HG03280 (cell line): ENCODE data around the gene USE1.
"Not testable (repeated sequence)": the region's sequence is repeated elsewhere in the genome, so short reads cannot be mapped to it uniquely, and the experiment has no call there.

Source experiments
- ATAC-seq: cut with Tn5 transposase; IDR thresholded peaks from one replicate; pipeline ENCODE4 v1.9.1; 2021; ENCODE audit warnings: mild to moderate bottlenecking, moderate library complexity; ENCODE audit not compliant: unreplicated experiment

USE1 gene, protein sequence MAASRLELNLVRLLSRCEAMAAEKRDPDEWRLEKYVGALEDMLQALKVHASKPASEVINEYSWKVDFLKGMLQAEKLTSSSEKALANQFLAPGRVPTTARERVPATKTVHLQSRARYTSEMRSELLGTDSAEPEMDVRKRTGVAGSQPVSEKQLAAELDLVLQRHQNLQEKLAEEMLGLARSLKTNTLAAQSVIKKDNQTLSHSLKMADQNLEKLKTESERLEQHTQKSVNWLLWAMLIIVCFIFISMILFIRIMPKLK

DNA sequence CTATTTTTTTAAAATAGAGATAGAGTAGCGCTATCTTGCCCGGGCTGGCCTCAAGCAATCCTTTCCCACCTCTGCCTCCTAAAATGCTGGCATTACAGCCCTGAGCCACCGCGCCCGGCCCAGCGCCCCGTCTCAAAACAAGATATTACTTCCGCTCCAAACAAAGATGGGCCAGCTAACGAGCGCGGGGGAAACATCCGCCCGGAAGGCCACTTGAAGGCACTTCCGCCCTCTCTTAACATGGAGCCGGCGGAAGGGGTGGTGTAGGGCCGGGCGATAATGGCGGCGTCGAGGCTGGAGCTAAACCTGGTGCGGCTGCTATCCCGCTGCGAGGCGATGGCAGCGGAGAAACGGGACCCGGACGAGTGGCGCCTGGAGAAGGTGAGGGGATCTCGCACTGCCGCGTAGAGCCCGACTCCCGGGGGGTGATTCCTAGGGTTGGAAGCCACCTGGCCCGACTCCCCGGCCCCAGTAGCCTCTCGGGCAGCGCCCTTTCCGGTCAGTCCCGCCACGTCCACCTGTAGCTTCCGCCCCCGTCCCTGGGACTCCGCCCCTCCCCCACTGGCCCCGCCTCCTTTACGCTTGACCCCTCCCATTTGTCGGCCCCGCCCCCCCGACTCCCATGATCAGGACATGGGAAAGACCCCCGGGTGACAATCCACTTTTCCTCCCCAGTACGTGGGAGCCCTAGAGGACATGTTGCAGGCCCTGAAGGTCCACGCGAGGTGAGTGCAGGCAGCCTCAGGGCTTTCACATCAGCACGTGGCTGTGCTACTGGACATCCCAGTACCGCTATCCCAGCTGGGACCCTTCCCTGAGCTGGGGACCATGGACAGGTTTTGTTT is at the start of gene USE1:
Gene USE1, plus strand, starts transcription at position 231 of the 845 bp plus-strand sequence. Its CDS starts 49 bp downstream, at position 280.
- peak; percentile 81 for ATAC-seq

DNA sequence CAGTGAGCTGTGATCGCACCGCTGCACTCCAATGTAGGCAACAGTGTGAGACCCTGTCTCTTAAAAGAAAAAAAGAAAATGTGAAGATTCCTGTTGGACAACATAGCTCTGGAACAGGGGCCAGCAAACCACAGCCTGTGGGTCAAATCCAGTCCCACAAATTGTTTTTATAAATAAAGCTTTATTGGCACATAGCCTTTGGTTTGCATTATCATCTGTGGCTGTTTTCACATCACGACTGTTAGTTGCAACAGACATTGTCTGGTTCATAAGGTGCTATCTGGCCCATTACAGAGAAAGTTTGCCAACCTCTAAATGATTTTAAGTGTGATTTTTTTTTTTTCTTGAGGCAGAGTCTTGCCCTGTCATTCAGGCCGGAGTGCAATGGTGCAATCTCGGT is 49.4 kb upstream of the USE1 start:
- ATAC-seq = no peak

DNA sequence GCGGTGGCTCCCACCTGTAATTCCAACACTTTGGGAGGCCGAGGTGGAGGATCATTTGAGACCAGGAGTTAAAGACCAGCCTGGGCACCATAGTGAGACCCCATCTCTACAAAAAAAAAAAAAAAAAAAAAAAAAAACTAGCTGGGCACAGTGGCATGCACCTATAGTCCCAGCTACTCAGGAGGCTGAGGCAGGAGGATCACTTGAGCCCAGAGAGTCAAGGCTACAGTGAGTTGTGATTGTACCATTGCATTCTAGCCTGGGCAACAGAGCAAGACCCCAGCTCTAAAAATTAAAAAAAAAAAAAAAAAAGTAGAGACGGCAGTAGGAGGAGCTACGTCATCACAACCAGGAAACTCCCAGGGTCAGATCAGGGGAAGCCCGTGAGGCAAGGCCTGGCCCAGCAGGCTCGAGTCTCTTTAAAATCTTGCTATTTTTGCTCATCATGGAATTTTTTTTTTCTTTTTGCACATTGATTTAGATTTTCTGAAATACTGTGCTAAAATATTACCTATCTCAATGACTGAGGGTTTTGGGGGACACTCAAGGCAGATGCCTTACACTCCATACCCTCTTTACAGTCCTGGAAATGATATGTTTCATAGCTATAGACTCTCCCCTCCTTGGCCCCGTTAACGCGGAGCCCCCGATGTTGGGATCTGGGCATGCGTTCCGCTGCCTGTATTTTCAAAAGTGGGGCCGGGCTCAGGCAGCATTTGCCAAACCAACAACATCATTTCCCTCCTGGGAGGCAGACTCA is 44.4 kb upstream of the USE1 start:
- no peak for ATAC-seq

DNA sequence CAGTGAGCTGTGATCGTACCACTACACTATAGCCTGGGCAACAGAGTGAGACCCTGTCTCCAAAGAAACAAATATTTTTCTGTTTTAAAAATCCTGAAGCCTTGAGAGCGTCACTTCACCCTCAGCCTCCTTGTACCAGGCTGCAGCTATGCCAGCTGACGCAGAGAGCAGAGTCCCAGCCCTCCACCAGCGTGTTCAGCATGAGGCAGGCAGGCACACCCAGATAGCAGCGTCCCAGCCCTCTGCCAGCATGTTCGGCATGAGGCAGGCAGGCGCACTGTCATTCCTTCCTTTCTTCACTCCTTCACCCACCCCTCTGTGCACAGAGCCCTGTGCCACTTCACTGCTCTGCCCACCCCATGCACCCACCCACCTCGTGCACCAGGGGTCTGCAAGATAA is 43.3 kb upstream of the USE1 start:
- ATAC-seq = no peak

DNA sequence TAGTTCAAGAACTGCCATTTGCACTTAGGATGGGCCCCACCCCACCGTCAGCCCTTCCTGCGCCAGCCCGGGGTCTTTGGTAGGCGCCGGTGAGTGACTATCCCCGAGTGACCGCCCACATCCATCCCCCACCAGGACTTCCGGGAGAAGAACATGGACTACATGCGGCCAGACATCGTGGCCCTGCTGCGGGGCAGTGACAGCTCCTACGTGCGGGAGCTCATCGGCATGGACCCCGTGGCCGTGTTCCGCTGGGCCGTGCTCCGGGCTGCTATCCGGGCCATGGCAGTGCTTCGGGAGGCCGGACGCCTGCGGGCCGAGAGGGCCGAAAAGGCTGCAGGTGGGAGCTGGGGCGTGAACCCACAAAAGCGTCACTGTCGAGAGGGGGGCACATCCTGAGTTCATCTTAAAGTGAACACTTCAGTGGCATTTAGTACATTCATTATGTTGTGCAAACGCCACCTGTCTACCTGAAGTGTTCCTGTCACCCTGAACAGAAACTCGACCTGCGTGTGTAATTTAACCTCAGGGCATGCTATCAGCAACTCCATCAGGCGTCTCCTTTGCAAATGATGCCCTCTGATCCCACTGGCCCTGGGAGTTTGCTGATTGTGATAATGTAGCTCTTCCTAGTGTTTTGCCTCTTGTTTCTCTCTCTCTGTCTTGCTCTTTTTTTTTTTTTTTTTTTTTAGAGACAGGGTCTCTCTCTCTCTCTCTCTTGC is 42.4 kb upstream of the USE1 start:
- no peak for ATAC-seq

DNA sequence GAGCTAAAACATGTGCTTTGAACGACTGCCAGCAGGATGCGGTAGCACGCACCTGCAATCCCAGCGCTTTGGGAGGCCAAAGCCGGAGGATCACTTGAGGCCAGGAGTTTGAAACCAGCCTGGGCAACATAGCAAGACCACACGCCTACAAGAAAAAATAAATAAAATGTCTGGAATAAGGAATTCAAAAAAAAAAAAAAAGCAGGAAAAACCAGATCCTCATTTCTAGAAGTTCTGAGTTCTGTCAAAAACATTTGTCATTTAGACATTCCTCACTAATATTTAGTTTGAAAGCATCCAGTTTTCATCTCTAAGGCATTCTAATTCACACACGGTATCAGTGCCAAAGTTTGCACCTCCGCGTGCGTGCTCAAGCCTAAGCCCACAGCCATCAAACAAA is 36.9 kb upstream of the USE1 start:
- no peak for ATAC-seq

DNA sequence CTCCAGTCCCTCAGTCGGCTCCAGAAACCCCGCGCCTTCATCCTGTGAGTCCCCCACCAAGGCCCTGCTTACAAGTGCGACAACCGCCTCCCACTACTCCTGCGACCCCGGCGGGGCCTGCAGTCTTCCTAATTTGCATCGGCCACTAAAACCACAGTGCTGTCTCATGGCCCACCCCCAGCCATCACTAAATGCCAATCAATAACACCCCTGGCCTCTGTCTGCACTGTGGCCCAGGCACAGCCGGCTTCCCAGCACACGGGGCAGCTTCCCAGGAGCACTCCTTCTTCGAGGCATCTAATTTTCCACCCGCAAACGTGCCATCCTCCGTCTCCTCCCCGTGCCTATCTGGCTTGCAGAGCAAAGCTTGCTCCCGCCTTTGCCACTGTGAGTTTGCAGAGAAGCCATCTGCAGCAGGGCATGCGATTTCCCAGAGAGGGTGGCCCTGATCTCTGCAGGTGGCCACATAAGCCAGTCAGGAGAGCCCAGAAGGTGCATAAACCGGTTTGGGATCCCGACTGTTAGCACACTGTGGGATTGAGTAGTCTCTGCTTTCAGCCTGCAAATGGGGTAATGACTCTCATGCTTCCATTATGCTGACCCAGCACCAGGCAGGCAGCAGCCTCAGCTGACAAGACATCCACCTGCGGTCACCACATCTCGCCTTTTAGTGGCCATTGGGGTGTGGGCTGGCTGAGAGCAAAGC is 34.0 kb upstream of the USE1 start:
- ATAC-seq = no peak

DNA sequence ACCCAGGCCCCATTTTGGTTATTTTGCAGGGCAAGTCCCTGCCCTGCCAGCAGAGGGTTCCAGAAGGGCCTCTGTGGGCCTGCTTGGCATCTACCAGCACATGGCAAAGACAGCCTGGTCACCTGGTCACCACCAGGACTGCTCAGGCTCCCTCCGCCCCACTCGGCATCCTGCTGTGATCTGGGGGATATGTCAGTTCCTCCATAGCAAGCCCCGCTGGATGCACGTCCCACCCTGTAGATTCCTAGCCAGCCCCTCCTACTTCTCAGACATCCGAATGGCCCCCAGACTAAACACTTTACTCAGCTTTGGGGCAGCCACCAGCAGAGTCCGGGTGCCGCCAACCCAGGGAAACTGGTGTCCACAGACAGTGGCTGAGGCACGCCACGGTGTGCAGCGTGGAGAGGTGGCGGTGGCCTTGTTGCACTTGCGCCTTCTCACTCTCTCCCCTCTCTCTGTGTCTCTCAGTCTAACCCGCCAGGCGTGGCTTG is 31.8 kb upstream of the USE1 start:
- no peak for ATAC-seq

DNA sequence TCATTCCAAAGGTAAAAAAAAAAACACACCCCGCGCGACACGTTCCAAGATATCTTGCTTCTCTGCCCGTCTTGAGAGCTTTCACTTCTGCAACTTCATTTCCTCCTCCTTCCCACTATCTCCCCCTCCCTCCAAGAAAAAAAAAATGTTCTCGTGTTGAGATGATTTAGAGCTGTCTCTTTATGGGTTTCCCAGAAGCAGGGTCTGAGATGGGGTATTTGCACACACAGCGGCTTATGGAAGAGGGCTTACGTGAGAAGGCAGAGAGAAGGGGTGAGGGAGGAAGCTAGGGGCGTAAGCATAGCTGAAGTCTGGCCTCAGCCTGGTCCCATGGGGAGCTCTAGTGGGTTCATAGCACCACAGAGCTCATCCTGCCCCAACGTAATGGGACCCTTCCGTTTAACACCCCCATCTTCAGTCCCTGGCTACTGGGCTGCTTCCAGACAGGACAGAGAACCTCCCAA is 31.3 kb upstream of the USE1 start:
- ATAC-seq = no peak

DNA sequence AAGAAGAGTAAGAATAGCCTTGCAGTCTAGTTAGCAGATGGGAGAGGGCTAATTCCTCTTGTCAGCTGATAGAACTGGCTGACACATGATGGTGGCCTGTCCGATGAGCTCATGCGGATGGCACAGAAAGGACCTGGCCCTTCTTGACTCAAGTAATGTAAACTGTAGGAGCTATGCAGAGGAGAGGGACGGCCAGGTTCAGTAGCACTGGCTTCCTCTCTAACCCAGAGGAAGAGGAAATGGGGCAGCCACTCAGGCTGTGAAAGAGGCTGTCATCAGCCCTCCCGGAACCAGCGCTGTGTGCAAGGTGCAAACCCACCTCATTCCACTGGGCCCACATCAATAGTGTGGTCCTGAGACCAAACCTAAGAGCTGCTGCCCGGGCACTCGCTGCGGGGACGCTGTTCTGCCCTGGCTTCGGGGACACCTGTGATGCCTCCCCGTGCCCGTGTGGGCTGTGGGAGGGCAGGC is 30.8 kb upstream of the USE1 start:
- no peak for ATAC-seq

DNA sequence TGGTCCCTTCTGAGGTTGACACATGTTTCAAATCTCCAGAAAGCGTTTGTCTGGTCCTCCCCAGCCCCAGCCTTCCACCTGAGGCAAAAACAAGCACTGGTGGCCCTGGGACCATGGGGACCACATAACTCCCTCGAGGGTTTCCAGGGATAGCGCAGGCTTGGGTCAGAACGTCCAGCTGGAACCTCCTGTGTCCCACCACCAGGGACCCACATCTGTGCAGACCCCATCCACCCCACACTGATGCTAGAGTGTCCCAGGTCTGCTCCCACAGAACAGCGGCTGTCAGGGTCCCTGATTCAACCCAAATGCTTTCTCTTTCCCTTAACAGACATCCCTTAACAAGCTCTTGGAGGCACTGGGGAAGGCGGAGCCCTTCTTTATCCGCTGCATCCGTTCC is 29.6 kb upstream of the USE1 start:
- no peak for ATAC-seq

DNA sequence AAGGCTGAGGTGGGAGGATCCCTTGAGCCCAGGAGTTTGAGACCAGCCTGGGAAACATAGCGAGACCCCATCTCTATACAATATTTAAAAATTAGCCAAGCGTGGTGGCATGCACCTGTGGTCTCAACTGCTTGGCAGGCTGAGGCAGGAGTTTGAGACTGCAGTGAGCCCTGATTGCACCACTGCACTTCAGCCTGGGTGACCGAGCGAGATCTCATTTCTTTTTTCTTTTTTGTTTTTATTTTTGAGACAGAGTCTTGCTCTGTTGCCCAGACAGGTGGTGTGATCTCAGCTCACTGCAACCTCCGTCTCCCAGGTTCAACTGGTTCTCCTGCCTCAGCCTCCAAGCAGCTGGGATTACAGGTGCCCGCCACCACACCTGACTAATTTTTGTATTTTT is 23.4 kb upstream of the USE1 start:
- ATAC-seq = not testable (repeated sequence)

DNA sequence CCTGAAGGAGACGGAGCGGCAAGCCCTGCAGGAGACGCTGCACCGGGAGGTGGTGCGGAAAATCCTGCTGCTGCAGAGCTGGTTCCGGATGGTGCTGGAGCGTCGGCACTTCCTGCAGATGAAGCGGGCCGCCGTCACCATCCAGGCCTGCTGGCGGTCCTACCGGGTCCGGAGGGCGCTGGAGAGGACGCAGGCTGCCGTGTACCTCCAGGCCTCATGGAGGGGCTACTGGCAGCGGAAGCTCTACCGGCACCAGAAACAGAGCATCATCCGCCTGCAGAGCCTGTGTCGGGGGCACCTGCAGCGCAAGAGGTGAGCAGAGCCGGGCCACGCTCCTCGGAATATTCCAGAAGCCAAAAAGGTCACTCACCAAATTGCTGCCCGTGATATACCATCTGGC is 22.4 kb upstream of the USE1 start:
- no peak for ATAC-seq

DNA sequence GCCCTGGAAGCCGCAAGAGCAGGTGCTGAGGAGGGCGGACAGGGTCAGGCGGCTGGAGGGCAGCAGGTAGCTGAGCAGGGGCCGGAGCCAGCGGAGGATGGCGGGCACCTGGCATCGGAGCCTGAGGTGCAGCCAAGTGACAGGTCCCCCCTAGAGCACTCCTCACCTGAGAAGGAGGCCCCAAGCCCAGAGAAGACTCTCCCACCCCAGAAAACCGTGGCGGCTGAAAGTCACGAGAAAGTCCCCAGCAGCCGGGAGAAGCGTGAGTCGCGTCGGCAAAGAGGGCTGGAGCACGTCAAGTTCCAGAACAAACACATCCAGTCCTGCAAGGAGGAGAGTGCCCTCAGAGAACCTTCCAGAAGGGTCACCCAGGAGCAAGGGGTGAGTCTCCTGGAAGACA is 20.5 kb upstream of the USE1 start:
- ATAC-seq = no peak

DNA sequence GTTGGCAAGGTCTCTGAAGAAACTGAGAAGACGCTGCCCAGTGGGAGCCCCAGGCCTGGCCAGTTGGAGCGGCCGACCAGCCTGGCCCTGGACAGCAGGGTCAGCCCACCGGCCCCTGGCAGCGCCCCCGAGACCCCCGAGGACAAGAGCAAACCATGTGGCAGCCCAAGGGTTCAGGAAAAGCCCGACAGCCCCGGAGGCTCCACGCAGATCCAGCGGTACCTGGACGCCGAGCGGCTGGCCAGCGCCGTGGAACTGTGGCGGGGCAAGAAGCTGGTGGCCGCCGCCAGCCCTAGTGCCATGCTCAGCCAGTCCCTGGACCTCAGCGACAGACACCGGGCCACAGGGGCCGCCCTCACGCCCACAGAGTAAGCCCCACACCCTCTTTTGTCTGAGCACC is 20.1 kb upstream of the USE1 start:
- no peak for ATAC-seq

DNA sequence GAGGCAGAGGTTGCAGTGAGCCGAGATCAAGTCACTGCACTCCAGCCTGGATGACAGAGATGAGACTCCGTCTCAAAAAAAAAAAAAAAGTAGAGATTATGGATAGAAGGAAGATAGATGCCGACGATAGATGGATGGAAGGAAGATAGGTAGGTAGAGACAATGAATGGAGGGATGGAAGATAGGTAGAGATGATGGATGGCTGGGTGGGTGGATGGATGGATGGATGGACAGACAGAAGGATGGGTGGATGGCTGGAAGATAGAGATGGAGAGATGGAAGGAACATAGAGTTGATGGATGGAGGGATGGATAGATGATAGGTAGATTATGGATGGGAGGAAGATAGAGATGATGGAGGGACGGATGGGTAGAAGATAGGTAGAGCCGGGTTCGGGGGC is 18.5 kb upstream of the USE1 start:
- no peak for ATAC-seq

DNA sequence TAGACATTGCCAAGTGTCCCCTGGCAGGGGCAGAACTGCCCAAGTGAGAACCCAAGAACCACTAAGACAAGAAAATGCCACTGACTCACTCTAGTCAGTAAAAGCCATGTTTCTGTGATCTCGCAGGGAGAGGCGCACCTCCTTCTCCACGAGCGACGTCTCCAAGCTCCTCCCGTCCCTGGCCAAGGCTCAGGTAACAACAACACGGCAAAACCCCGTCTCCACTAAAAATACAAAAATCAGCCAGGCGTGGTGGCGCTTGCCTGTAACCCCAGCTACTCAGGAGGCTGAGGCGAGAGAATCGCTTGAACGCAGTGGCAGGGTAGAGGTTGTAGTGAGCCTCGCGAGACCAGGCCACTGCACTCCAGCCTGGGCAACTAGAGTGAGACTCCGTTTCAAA is 17.5 kb upstream of the USE1 start:
- no peak for ATAC-seq

DNA sequence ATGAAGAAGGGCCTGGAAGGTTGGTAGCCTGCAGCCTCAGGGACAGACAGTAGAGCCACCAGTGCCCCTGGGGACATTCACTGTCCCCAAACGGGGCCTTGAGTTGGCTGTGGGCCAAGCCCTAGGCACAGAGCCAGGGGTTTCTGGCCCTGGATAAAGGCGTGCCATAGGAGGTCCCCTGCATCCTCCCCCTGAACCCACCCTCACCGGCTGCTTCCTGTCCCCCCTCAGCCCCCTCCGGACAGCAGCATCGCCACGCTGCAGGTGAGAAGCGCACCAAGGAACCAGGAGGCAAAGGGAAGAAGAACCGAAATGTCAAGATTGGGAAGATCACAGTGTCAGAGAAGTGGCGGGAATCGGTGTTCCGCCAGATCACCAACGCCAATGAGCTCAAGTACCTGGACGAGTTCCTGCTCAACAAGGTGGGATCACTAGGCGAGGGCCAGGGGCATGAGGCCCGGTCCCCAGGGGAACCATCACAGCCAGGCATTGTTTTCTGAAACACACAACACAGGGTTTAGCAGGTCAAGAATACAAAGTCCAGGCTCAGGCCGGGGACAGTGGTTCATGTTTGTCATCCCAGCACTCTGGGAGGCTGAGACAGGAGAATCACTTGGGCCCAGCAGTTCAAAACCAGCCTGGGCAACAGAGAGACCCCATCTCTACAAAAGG is 14.6 kb upstream of the USE1 start:
- ATAC-seq = no peak

DNA sequence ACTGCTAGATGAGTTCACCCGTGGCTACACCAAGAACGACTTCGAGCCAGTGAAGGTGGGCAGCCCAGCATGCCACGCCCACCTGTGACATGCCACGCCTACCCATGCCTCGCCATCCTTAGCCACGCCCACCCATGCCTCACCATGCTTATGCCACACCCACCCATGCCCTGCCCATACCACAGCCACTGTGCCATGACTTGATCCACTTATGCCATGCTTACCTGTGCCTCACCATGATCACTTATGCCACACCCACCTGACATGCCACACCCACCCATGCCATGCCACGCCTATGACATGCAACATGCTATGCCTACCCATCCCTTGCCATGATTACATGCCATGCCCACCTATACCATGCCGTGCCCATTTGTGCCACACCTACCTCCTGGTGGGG is 12.9 kb upstream of the USE1 start:
- ATAC-seq = no peak

DNA sequence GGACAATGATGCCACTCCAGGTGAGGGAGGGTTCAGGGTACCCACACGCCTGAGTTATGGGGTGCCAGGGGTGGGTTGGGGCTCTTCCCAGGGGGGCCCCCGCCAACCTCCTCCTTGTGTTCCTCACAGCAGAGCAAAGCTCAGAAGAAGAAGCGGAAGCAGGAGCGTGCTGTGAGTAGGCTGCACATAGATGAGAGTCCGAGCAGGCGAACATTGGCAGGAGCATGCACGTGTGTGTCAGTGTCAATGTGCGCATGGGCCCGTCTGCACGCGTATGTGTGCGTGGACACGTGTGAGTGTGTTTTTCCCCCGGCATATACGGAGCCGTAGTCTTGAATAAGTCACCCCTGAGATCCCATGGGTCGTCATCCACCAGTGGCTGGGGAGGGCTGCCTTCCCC is 12.4 kb upstream of the USE1 start:
- ATAC-seq = no peak
